HEK293 (cell line): ENCODE data around the gene CKS1B.

Experiments
- CTCF ChIA-PET: fragments of 350-600 bp; formaldehyde crosslinking; extraction: SDS; loops from one replicate; lab custom pipeline; 2021; ENCODE audit warnings: antibody characterized with exemption; lab: Yijun Ruan, JAX
- POLR2A ChIA-PET: fragments of 300-600 bp; formaldehyde crosslinking; extraction: SDS; loops from one replicate; lab custom pipeline; 2020; ENCODE audit warnings: antibody characterized with exemption, inconsistent platforms; lab: Yijun Ruan, JAX
- H3K27ac ChIP-seq: fragments of 200-500 bp; sonication (Bioruptor generic); 2 replicates; pipeline ENCODE4 v1.5.1; 2014; ENCODE audit warnings: low read depth, low read length, control low read depth, inconsistent platforms; ENCODE audit errors: extremely low read depth
- H3K36me3 ChIP-seq, 2 experiments: fragments of 200-500 bp in 1 of 2; sonication (Bioruptor generic) in 1 of 2; 1 replicate in 1 of 2; 2 replicates in 1 of 2; pipeline ENCODE4 v1.5.1; 2014 to 2017; ENCODE audit warnings: inconsistent platforms in 2 of 2, low read length in 2 of 2; ENCODE audit not compliant: control insufficient read depth in 2 of 2, insufficient read depth in 1 of 2
- H3K4me1 ChIP-seq: fragments of 200-500 bp; sonication (Bioruptor generic); 2 replicates; pipeline ENCODE4 v1.5.1; 2014; ENCODE audit warnings: mild to moderate bottlenecking, low read length, inconsistent platforms; ENCODE audit not compliant: control insufficient read depth, insufficient read depth
- H3K4me3 ChIP-seq: 2 replicates; pipeline ENCODE4 v1.5.1; 2011; ENCODE audit warnings: low read depth, mild to moderate bottlenecking, control low read depth, low read length, moderate library complexity
- H3K9me3 ChIP-seq: fragments of 200-500 bp; sonication (Bioruptor generic); 2 replicates; pipeline ENCODE4 v1.5.1; 2014; ENCODE audit warnings: low read depth, low read length, inconsistent platforms; ENCODE audit not compliant: control insufficient read depth, insufficient read depth
- BCL11A ChIP-seq: fragments of 450-650 bp; formaldehyde crosslinking; IDR thresholded peaks from 2 replicates; pipeline ENCODE4 v1.5.1; 2016; ENCODE audit warnings: low read depth, missing biosample characterization, missing genetic modification characterization
- KLF8 ChIP-seq: fragments of 450-650 bp; formaldehyde crosslinking; IDR thresholded peaks from 2 replicates; pipeline ENCODE4 v1.5.1; 2016; ENCODE audit warnings: missing biosample characterization, missing genetic modification characterization
- MEIS1 ChIP-seq: sonication (generic); formaldehyde crosslinking; IDR thresholded peaks from 2 replicates; pipeline ENCODE4 v1.8.1; 2022; ENCODE audit warnings: missing genetic modification reagents, mild to moderate bottlenecking, borderline replicate concordance
- OSR2 ChIP-seq: fragments of 450-650 bp; formaldehyde crosslinking; IDR thresholded peaks from 2 replicates; pipeline ENCODE4 v1.5.1; 2016; ENCODE audit warnings: missing biosample characterization, missing genetic modification characterization
- SETDB1 ChIP-seq: IDR thresholded peaks from one replicate; pipeline ENCODE4 v1.6.1; 2017; ENCODE audit warnings: mild to moderate bottlenecking, low read length, moderate library complexity, mixed read lengths; ENCODE audit not compliant: insufficient read length
- TRIM28 ChIP-seq: IDR thresholded peaks from 2 replicates; pipeline ENCODE4 v1.6.1; 2011; ENCODE audit warnings: low read length, control low read depth, borderline replicate concordance
- ZIC2 ChIP-seq: fragments of 450-650 bp; formaldehyde crosslinking; IDR thresholded peaks from 2 replicates; pipeline ENCODE4 v1.5.1; 2016; ENCODE audit warnings: missing biosample characterization, missing genetic modification characterization
- ZNF19 ChIP-seq: fragments of 450-650 bp; formaldehyde crosslinking; IDR thresholded peaks from 2 replicates; pipeline ENCODE4; 2016; ENCODE audit warnings: missing biosample characterization, missing genetic modification characterization, low read depth
- ZNF211 ChIP-seq: fragments of 450-650 bp; formaldehyde crosslinking; IDR thresholded peaks from 2 replicates; pipeline ENCODE4 v1.5.1; 2016; ENCODE audit warnings: low read depth, missing biosample characterization, missing genetic modification characterization
- ZNF214 ChIP-seq: fragments of 450-650 bp; formaldehyde crosslinking; IDR thresholded peaks from 2 replicates; pipeline ENCODE4 v1.5.1; 2017; ENCODE audit warnings: missing biosample characterization, mild to moderate bottlenecking, missing genetic modification characterization, borderline replicate concordance
- ZNF302 ChIP-seq: fragments of 450-650 bp; formaldehyde crosslinking; IDR thresholded peaks from 2 replicates; pipeline ENCODE4 v1.5.1; 2016; ENCODE audit warnings: missing biosample characterization, missing genetic modification characterization, low read depth
- ZNF311 ChIP-seq: fragments of 450-650 bp; formaldehyde crosslinking; IDR thresholded peaks from 2 replicates; pipeline ENCODE4 v1.5.1; 2017; ENCODE audit warnings: missing biosample characterization, missing genetic modification characterization, borderline replicate concordance
- ZNF335 ChIP-seq: fragments of 450-650 bp; formaldehyde crosslinking; conservative IDR thresholded peaks from 2 replicates; pipeline ENCODE4 v1.5.1; 2016; ENCODE audit warnings: missing biosample characterization, missing genetic modification characterization
- ZNF426 ChIP-seq: fragments of 450-650 bp; formaldehyde crosslinking; IDR thresholded peaks from 2 replicates; pipeline ENCODE4 v1.5.1; 2017; ENCODE audit warnings: missing biosample characterization, missing genetic modification characterization, mild to moderate bottlenecking, inconsistent platforms, moderate library complexity
- ZNF549 ChIP-seq: fragments of 450-650 bp; IDR thresholded peaks from 2 replicates; pipeline ENCODE4 v1.5.1; 2018; ENCODE audit warnings: missing biosample characterization, missing genetic modification characterization, mild to moderate bottlenecking, inconsistent platforms, moderate library complexity
- ZNF629 ChIP-seq: fragments of 450-650 bp; formaldehyde crosslinking; IDR thresholded peaks from 2 replicates; pipeline ENCODE4 v1.5.1; 2017; ENCODE audit warnings: missing biosample characterization, missing genetic modification characterization
- ZNF654 ChIP-seq: fragments of 450-650 bp; formaldehyde crosslinking; IDR thresholded peaks from 2 replicates; pipeline ENCODE4 v1.5.1; 2016; ENCODE audit warnings: low read depth, missing biosample characterization, missing genetic modification characterization
- ZNF776 ChIP-seq: fragments of 450-650 bp; formaldehyde crosslinking; IDR thresholded peaks from 2 replicates; pipeline ENCODE4 v1.5.0; 2017; ENCODE audit warnings: missing biosample characterization, missing genetic modification characterization, borderline replicate concordance
- ZNF785 ChIP-seq: fragments of 450-650 bp; formaldehyde crosslinking; IDR thresholded peaks from 2 replicates; pipeline ENCODE4 v1.5.1; 2016; ENCODE audit warnings: missing biosample characterization, missing genetic modification characterization
- ZNF843 ChIP-seq: fragments of 450-650 bp; formaldehyde crosslinking; IDR thresholded peaks from 2 replicates; pipeline ENCODE4 v1.5.1; 2016; ENCODE audit warnings: missing biosample characterization, missing genetic modification characterization
- TF ChIP-seq, protein P1 (sequence below): fragments of 450-650 bp; formaldehyde crosslinking; IDR thresholded peaks from 2 replicates; pipeline ENCODE4 v1.5.1; 2017; ENCODE audit warnings: missing biosample characterization, missing genetic modification characterization
- TF ChIP-seq, protein P2 (sequence below): fragments of 450-650 bp; formaldehyde crosslinking; IDR thresholded peaks from 2 replicates; pipeline ENCODE4 v1.5.1; 2016; ENCODE audit warnings: missing biosample characterization, missing genetic modification characterization
- TF ChIP-seq, protein P3 (sequence below): fragments of 450-650 bp; formaldehyde crosslinking; IDR thresholded peaks from 2 replicates; pipeline ENCODE4 v1.5.1; 2016; ENCODE audit warnings: missing biosample characterization, missing genetic modification characterization
- TF ChIP-seq, protein P4 (sequence below): fragments of 450-650 bp; formaldehyde crosslinking; IDR thresholded peaks from 2 replicates; pipeline ENCODE4 v1.5.1; 2016; ENCODE audit warnings: missing biosample characterization, missing genetic modification characterization
- TF ChIP-seq, protein P5 (sequence below): fragments of 450-650 bp; formaldehyde crosslinking; IDR thresholded peaks from 2 replicates; pipeline ENCODE4 v1.5.1; 2017; ENCODE audit warnings: missing biosample characterization, missing genetic modification characterization
- TF ChIP-seq, protein P6 (sequence below): fragments of 450-650 bp; formaldehyde crosslinking; IDR thresholded peaks from 2 replicates; pipeline ENCODE4 v1.5.1; 2017; ENCODE audit warnings: missing biosample characterization, missing genetic modification characterization

Gene CKS1B

DNA sequence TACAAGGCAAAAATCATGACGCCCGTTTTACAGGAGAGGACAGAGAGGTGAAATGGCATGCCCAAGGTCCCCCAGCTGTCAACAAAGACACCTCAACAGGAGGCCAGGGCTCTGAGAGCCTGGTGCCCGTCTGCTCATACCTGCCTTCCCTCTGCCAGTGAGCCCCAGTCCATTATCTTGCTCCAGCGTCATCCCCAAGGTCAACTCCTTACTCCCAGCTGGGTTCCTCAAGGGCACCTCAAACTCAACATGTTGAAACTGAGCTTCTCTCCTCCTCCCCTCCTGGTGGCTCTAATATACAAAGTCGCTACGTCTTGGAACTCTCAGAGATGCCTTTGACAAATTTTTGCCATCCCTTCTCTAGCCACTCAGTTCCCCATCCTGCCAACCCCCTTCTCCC, 21.8 kb upstream of the CKS1B start:
- Histone ChIP-seq H3K27ac (no peak overlapping the region), H3K36me3 (peaks cover 0 to 16% of the 10 kb centered on the region in 2 experiments; a peak in 1 of 3 replicates), H3K9me3 (no peaks in the 10 kb centered on the region), H3K4me1 (peaks cover 2% of the 10 kb centered on the region; the same call in 1 of the 2 replicates), H3K4me3 (no peak overlapping the region)
- POLR2A ChIA-PET: interaction anchor here (1.7 kb wide), 1 partner anchor 9 kb away, joined by 5 read pairs; the partner anchor contains the start of gene PYGO2
- CTCF ChIA-PET: interaction anchor here (0.6 to 1.4 kb wide), 3 partner anchors 15 to 109 kb away, joined by 3 to 4 read pairs (median 3); no protein-coding TSS in a partner anchor
- TF ChIP-seq ZNF335: no peak
- TF ChIP-seq, protein P1, sequence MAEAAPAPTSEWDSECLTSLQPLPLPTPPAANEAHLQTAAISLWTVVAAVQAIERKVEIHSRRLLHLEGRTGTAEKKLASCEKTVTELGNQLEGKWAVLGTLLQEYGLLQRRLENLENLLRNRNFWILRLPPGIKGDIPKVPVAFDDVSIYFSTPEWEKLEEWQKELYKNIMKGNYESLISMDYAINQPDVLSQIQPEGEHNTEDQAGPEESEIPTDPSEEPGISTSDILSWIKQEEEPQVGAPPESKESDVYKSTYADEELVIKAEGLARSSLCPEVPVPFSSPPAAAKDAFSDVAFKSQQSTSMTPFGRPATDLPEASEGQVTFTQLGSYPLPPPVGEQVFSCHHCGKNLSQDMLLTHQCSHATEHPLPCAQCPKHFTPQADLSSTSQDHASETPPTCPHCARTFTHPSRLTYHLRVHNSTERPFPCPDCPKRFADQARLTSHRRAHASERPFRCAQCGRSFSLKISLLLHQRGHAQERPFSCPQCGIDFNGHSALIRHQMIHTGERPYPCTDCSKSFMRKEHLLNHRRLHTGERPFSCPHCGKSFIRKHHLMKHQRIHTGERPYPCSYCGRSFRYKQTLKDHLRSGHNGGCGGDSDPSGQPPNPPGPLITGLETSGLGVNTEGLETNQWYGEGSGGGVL (tag by site-specific recombination): no peak
- TF ChIP-seq, protein P2, sequence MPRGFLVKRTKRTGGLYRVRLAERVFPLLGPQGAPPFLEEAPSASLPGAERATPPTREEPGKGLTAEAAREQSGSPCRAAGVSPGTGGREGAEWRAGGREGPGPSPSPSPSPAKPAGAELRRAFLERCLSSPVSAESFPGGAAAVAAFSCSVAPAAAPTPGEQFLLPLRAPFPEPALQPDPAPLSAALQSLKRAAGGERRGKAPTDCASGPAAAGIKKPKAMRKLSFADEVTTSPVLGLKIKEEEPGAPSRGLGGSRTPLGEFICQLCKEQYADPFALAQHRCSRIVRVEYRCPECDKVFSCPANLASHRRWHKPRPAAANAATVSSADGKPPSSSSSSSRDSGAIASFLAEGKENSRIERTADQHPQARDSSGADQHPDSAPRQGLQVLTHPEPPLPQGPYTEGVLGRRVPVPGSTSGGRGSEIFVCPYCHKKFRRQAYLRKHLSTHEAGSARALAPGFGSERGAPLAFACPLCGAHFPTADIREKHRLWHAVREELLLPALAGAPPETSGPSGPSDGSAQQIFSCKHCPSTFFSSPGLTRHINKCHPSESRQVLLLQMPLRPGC (tag by site-specific recombination): no peak
- TF ChIP-seq KLF8 (tag by site-specific recombination): no peak
- TF ChIP-seq, protein P3, sequence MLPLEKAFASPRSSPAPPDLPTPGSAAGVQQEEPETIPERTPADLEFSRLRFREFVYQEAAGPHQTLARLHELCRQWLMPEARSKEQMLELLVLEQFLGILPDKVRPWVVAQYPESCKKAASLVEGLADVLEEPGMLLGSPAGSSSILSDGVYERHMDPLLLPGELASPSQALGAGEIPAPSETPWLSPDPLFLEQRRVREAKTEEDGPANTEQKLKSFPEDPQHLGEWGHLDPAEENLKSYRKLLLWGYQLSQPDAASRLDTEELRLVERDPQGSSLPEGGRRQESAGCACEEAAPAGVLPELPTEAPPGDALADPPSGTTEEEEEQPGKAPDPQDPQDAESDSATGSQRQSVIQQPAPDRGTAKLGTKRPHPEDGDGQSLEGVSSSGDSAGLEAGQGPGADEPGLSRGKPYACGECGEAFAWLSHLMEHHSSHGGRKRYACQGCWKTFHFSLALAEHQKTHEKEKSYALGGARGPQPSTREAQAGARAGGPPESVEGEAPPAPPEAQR: no peak
- TF ChIP-seq SETDB1: no peak
- TF ChIP-seq, protein P4, sequence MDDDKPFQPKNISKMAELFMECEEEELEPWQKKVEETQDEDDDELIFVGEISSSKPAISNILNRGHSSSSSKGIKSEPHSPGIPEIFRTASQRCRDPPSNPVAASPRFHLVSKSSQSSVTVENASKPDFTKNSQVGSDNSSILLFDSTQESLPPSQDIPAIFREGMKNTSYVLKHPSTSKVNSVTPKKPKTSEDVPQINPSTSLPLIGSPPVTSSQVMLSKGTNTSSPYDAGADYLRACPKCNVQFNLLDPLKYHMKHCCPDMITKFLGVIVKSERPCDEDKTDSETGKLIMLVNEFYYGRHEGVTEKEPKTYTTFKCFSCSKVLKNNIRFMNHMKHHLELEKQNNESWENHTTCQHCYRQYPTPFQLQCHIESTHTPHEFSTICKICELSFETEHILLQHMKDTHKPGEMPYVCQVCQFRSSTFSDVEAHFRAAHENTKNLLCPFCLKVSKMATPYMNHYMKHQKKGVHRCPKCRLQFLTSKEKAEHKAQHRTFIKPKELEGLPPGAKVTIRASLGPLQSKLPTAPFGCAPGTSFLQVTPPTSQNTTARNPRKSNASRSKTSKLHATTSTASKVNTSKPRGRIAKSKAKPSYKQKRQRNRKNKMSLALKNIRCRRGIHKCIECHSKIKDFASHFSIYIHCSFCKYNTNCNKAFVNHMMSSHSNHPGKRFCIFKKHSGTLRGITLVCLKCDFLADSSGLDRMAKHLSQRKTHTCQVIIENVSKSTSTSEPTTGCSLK (tag by site-specific recombination): no peak
- no peak for TF ChIP-seq MEIS1 (CRISPR knock-in tag)
- TF ChIP-seq ZNF629 (tag by site-specific recombination): no peak
- TF ChIP-seq ZNF549 (tag by site-specific recombination): no peak
- no peak for TF ChIP-seq ZNF776 (tag by site-specific recombination)
- TF ChIP-seq ZIC2 (tag by site-specific recombination): no peak
- no peak for TF ChIP-seq TRIM28
- TF ChIP-seq ZNF843 (tag by site-specific recombination): no peak
- no peak for TF ChIP-seq OSR2 (tag by site-specific recombination)
- no peak for TF ChIP-seq ZNF19 (tag by site-specific recombination)
- no peak for TF ChIP-seq ZNF214 (tag by site-specific recombination)
- TF ChIP-seq BCL11A (tag by site-specific recombination): no peak
- TF ChIP-seq ZNF302 (tag by site-specific recombination): no peak

DNA sequence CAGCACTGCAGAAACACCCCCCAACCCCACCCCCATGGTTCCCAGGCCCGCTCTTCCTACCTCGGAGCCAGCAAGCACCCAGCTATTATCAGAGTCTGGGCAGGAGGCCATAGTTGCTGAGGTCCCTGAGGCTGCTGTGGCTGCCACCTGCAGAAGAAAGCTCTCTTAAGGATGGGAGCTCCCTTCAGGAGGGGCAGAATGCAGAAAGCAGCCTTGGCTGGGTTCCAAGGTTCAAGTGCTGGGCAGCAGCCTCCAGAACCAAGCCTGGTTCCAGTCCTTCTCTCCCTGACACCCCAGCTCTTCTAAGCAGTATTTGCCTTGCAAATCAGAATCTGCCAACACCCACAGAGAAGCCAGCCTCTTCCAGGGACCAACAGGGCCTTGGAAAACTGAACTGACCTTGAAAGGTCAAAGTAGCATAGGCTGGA, 20.9 kb upstream of the CKS1B start:
- ChIA-PET POLR2A (no interaction called here), CTCF (interaction anchor here (0.7 kb wide), 1 partner anchor 64 kb away, joined by 3 read pairs; no protein-coding TSS in a partner anchor)
- Histone ChIP-seq H3K9me3 (no peaks in the 10 kb centered on the region), H3K4me1 (peaks cover 2% of the 10 kb centered on the region; the same call in 1 of the 2 replicates), H3K4me3 (no peak overlapping the region), H3K27ac (no peak overlapping the region), H3K36me3 (peaks cover 2 to 17% of the 10 kb centered on the region in 2 experiments; a peak in 2 of 3 replicates)
- TF ChIP-seq, protein P5, sequence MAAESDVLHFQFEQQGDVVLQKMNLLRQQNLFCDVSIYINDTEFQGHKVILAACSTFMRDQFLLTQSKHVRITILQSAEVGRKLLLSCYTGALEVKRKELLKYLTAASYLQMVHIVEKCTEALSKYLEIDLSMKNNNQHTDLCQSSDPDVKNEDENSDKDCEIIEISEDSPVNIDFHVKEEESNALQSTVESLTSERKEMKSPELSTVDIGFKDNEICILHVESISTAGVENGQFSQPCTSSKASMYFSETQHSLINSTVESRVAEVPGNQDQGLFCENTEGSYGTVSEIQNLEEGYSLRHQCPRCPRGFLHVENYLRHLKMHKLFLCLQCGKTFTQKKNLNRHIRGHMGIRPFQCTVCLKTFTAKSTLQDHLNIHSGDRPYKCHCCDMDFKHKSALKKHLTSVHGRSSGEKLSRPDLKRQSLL (tag by site-specific recombination): no peak
- no peak for TF ChIP-seq ZNF654
- TF ChIP-seq ZNF776 (tag by site-specific recombination): no peak
- no peak for TF ChIP-seq ZNF426 (tag by site-specific recombination)
- no peak for TF ChIP-seq ZNF311
- TF ChIP-seq ZNF211 (tag by site-specific recombination): no peak
- TF ChIP-seq, protein P6, sequence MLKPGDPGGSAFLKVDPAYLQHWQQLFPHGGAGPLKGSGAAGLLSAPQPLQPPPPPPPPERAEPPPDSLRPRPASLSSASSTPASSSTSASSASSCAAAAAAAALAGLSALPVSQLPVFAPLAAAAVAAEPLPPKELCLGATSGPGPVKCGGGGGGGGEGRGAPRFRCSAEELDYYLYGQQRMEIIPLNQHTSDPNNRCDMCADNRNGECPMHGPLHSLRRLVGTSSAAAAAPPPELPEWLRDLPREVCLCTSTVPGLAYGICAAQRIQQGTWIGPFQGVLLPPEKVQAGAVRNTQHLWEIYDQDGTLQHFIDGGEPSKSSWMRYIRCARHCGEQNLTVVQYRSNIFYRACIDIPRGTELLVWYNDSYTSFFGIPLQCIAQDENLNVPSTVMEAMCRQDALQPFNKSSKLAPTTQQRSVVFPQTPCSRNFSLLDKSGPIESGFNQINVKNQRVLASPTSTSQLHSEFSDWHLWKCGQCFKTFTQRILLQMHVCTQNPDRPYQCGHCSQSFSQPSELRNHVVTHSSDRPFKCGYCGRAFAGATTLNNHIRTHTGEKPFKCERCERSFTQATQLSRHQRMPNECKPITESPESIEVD (tag by site-specific recombination): no peak
- no peak for TF ChIP-seq ZNF785 (tag by site-specific recombination)
